ENCODE data around the gene DCBLD1.

The DCBLD1 gene

GRCh38 chr6:117540670-117541069, 58.2 kb downstream of the DCBLD1 start:
- no peaks in the 10 kb centered on the region for H3K9me3 ChIP-seq
- H3K27ac ChIP-seq: no peak overlapping the region
- TF ChIP-seq, protein P1, sequence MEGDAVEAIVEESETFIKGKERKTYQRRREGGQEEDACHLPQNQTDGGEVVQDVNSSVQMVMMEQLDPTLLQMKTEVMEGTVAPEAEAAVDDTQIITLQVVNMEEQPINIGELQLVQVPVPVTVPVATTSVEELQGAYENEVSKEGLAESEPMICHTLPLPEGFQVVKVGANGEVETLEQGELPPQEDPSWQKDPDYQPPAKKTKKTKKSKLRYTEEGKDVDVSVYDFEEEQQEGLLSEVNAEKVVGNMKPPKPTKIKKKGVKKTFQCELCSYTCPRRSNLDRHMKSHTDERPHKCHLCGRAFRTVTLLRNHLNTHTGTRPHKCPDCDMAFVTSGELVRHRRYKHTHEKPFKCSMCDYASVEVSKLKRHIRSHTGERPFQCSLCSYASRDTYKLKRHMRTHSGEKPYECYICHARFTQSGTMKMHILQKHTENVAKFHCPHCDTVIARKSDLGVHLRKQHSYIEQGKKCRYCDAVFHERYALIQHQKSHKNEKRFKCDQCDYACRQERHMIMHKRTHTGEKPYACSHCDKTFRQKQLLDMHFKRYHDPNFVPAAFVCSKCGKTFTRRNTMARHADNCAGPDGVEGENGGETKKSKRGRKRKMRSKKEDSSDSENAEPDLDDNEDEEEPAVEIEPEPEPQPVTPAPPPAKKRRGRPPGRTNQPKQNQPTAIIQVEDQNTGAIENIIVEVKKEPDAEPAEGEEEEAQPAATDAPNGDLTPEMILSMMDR (IDR thresholded peaks at IDR 0.05): no peak
- H3K4me1 ChIP-seq: no peaks in the 10 kb centered on the region
- intact Hi-C loops (cut with DNase I; ENCODE audit: low total_unique reads): no loop called here
- DNase-seq: no peak
- H3K27me3 ChIP-seq: no peaks in the 10 kb centered on the region
- H3K4me3 ChIP-seq: no peak overlapping the region
- H3K36me3 ChIP-seq: peaks cover 5 to 27% (median 23%) of the 10 kb centered on the region in 3 donors

GRCh38 chr6:117542493-117542892, 60.0 kb downstream of the DCBLD1 start:
- intact Hi-C loops (cut with DNase I; ENCODE audit: low total_unique reads): no loop called here
- peaks cover 5 to 27% (median 23%) of the 10 kb centered on the region in 3 donors for H3K36me3 ChIP-seq
- H3K27ac ChIP-seq: no peak overlapping the region
- DNase-seq: no peak
- peaks cover 0 to under 1% (median 0%) of the 10 kb centered on the region in 4 donors for H3K4me1 ChIP-seq
- H3K4me3 ChIP-seq: no peak overlapping the region
- H3K27me3 ChIP-seq: no peaks in the 10 kb centered on the region
- TF ChIP-seq, protein P1 (IDR thresholded peaks at IDR 0.05): no peak
- no peaks in the 10 kb centered on the region for H3K9me3 ChIP-seq

GRCh38 chr6:117544716-117545115, 62.2 kb downstream of the DCBLD1 start:
- intact Hi-C loops (cut with DNase I; ENCODE audit: low total_unique reads): loop anchor here (5.0 kb wide), 1 partner anchor 58 kb away; the partner anchor contains the start of gene GOPC
- H3K36me3 ChIP-seq: peaks cover 5 to 20% (median 13%) of the 10 kb centered on the region in 3 donors
- peaks cover 0 to 10% (median 7%) of the 10 kb centered on the region in 4 donors for H3K4me1 ChIP-seq
- DNase-seq: no peak
- TF ChIP-seq, protein P1 (IDR thresholded peaks at IDR 0.05): no peak
- H3K27ac ChIP-seq: no peak overlapping the region
- H3K9me3 ChIP-seq: no peaks in the 10 kb centered on the region
- no peaks in the 10 kb centered on the region for H3K27me3 ChIP-seq
- H3K4me3 ChIP-seq: no peak overlapping the region

DNA sequence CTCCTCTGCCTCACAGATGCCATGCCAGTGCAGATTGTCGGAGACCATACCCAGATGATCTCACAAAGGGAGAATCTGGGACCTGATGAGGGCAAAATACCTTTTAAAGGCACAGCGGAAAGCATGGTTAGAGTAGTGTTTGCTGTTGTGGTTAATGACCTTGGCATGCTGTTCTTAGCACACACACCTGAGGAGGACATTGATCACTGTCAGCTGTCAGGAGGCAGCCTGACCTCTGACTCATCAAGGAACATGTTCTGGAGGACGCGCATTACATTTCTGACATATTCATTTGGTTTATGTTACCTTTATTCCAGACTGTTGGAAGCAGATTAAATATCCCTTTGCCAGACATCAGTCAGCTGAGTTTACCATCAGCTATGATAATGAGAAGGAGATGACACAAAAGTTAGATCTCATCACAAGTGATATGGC, 62.7 kb downstream of the DCBLD1 start:
- H3K9me3 ChIP-seq: no peaks in the 10 kb centered on the region
- H3K27ac ChIP-seq: no peak overlapping the region
- H3K36me3 ChIP-seq: peaks cover 5 to 19% (median 13%) of the 10 kb centered on the region in 3 donors
- no peaks in the 10 kb centered on the region for H3K27me3 ChIP-seq
- H3K4me1 ChIP-seq: peaks cover 0 to 10% (median 7%) of the 10 kb centered on the region in 4 donors
- TF ChIP-seq, protein P1 (IDR thresholded peaks at IDR 0.05): no peak
- H3K4me3 ChIP-seq: no peak overlapping the region
- no peak for DNase-seq
- intact Hi-C loops (cut with DNase I; ENCODE audit: low total_unique reads): loop anchor here (5.0 kb wide), 1 partner anchor 57 kb away; the partner anchor contains the start of gene GOPC

DNA sequence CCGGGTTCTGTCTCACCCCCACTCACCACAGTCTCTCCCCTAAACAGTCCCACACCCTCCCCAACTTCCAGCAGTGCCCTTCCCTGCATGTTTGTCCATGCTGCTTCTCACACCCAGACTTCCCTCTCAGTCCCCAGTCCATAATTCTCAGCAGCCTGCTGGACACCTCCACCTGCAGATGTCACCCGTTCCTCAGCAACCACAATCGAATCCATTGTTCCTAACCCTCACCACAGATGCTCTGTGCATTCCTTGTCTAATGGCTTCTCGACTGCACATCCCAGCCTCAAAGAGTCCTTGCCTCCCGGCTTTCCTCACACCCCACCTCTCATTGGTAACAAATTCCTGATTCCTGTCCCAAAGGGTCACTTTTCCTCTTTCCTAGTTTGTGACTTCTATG, 64.2 kb downstream of the DCBLD1 start:
- H3K36me3 ChIP-seq: peaks cover 0 to 15% (median under 1%) of the 10 kb centered on the region in 3 donors
- intact Hi-C loops (cut with DNase I; ENCODE audit: low total_unique reads): loop anchor here (5.0 kb wide), 1 partner anchor 56 kb away; the partner anchor contains the start of gene GOPC
- DNase-seq: no peak
- H3K27ac ChIP-seq: no peak overlapping the region
- H3K4me3 ChIP-seq: no peak overlapping the region
- H3K27me3 ChIP-seq: no peaks in the 10 kb centered on the region
- H3K9me3 ChIP-seq: no peaks in the 10 kb centered on the region
- peaks cover 0 to 10% (median 7%) of the 10 kb centered on the region in 4 donors for H3K4me1 ChIP-seq
- TF ChIP-seq, protein P1 (IDR thresholded peaks at IDR 0.05): no peak
